SK-N-SH treated with all-trans-retinoic acid at 6 μM for 48 hours (cell line): Measurements from ENCODE around the gene RNF26.

ENCODE experiments used
- ATAC-seq: fragments of 200-7000 bp; cut with Tn5 transposase; 3 replicates; pipeline ENCODE4 v1.9.1; 2020; ENCODE audit warnings: mild to moderate bottlenecking, moderate library complexity
- ARNTL ChIP-seq: fragments of 450-650 bp; formaldehyde crosslinking; IDR thresholded peaks from 2 replicates; pipeline ENCODE4 v1.5.0; 2020; ENCODE audit warnings: low read depth, mild to moderate bottlenecking, moderate library complexity, borderline replicate concordance
- BACH2 ChIP-seq: fragments of 250-450 bp; sonication (Bioruptor Pico); IDR thresholded peaks from 2 replicates; pipeline ENCODE4 v1.9.0; 2021; ENCODE audit warnings: mild to moderate bottlenecking, borderline replicate concordance
- CREB5 ChIP-seq: fragments of 250-450 bp; sonication (Bioruptor Pico); IDR thresholded peaks from 2 replicates; pipeline ENCODE4 v1.5.1; 2020; ENCODE audit warnings: low read depth, mild to moderate bottlenecking, moderate library complexity
- CSDC2 ChIP-seq: fragments of 250-450 bp; sonication (Bioruptor Pico); IDR thresholded peaks from 2 replicates; pipeline ENCODE4 v1.5.0; 2020; ENCODE audit warnings: mild to moderate bottlenecking, moderate library complexity
- CSRNP3 ChIP-seq: fragments of 250-450 bp; sonication (Bioruptor Pico); IDR thresholded peaks from 2 replicates; pipeline ENCODE4 v1.5.1; 2021; ENCODE audit warnings: mild to moderate bottlenecking, moderate library complexity
- ESRRG ChIP-seq: fragments of 250-450 bp; sonication (Bioruptor Pico); IDR thresholded peaks from 2 replicates; pipeline ENCODE4 v1.6.1; 2021; ENCODE audit warnings: mild to moderate bottlenecking
- GLIS3 ChIP-seq: fragments of 250-450 bp; sonication (Bioruptor Pico); IDR thresholded peaks from 2 replicates; pipeline ENCODE4 v1.5.0; 2020; ENCODE audit warnings: mild to moderate bottlenecking, moderate library complexity
- ISL1 ChIP-seq: fragments of 250-450 bp; sonication (Bioruptor Pico); IDR thresholded peaks from 2 replicates; pipeline ENCODE4 v2.1.2; 2022; ENCODE audit warnings: mild to moderate bottlenecking, moderate library complexity
- OSR1 ChIP-seq: fragments of 250-450 bp; sonication (Bioruptor Pico); IDR thresholded peaks from 2 replicates; pipeline ENCODE4 v1.8.0; 2022; ENCODE audit warnings: moderate library complexity, mild to moderate bottlenecking, inconsistent platforms
- PATZ1 ChIP-seq: fragments of 250-450 bp; sonication (Bioruptor Pico); IDR thresholded peaks from 2 replicates; pipeline ENCODE4 v1.8.0; 2020; ENCODE audit warnings: mild to moderate bottlenecking, moderate library complexity, borderline replicate concordance
- POU6F1 ChIP-seq: fragments of 250-450 bp; sonication (Bioruptor Pico); IDR thresholded peaks from 2 replicates; pipeline ENCODE4 v1.8.0; 2021; ENCODE audit warnings: low read depth, mild to moderate bottlenecking, moderate library complexity, borderline replicate concordance
- PPARA ChIP-seq: fragments of 250-450 bp; sonication (Bioruptor Pico); IDR thresholded peaks from 2 replicates; pipeline ENCODE4 v1.5.0; 2020; ENCODE audit warnings: mild to moderate bottlenecking, borderline replicate concordance
- RARB ChIP-seq: fragments of 250-450 bp; sonication (Bioruptor Pico); IDR thresholded peaks from 2 replicates; pipeline ENCODE4 v1.8.0; 2021; ENCODE audit warnings: mild to moderate bottlenecking, moderate library complexity
- SNAI2 ChIP-seq: fragments of 250-450 bp; sonication (Bioruptor Pico); IDR thresholded peaks from 2 replicates; pipeline ENCODE4 v1.5.0; 2020; ENCODE audit warnings: mild to moderate bottlenecking, moderate library complexity
- TCF4 ChIP-seq: fragments of 250-450 bp; sonication (Bioruptor Pico); IDR thresholded peaks from 2 replicates; pipeline ENCODE4 v1.8.0; 2021; ENCODE audit warnings: mild to moderate bottlenecking, moderate library complexity, borderline replicate concordance
- TOX ChIP-seq: fragments of 250-450 bp; sonication (Bioruptor Pico); IDR thresholded peaks from 2 replicates; pipeline ENCODE4 v1.8.0; 2021; ENCODE audit warnings: mild to moderate bottlenecking, moderate library complexity, borderline replicate concordance
- TSHZ2 ChIP-seq: fragments of 250-450 bp; sonication (Bioruptor Pico); IDR thresholded peaks from 2 replicates; pipeline ENCODE4 v1.5.0; 2020; ENCODE audit warnings: mild to moderate bottlenecking, moderate library complexity
- ZC3H10 ChIP-seq: fragments of 250-450 bp; sonication (Bioruptor Pico); IDR thresholded peaks from 2 replicates; pipeline ENCODE4 v1.5.1; 2021; ENCODE audit warnings: mild to moderate bottlenecking, moderate library complexity
- ZFP3 ChIP-seq: fragments of 250-450 bp; sonication (Bioruptor Pico); IDR thresholded peaks from 2 replicates; pipeline ENCODE4 v1.5.0; 2020; ENCODE audit warnings: mild to moderate bottlenecking, moderate library complexity
- ZNF70 ChIP-seq: fragments of 450-650 bp; formaldehyde crosslinking; IDR thresholded peaks from 2 replicates; pipeline ENCODE4 v1.5.0; 2020; ENCODE audit warnings: mild to moderate bottlenecking, moderate library complexity
- ZNF8 ChIP-seq: fragments of 450-650 bp; formaldehyde crosslinking; IDR thresholded peaks from 2 replicates; pipeline ENCODE4 v1.5.0; 2020; ENCODE audit warnings: mild to moderate bottlenecking, moderate library complexity

RNF26 gene

GRCh38 chr11:119347940-119348605, 13.7 kb downstream of the RNF26 start:
- TF ChIP-seq RARB (CRISPR knock-in tag) (no peak), CSRNP3 (no peak), PPARA (no peak), ISL1 (CRISPR knock-in tag) (no peak), TSHZ2 (no peak), ARNTL (no peak), GLIS3 (CRISPR knock-in tag) (no peak), ZC3H10 (CRISPR knock-in tag) (no peak), ESRRG (CRISPR knock-in tag) (no peak), PATZ1 (CRISPR knock-in tag) (no peak)
- no peak for ATAC-seq

GRCh38 chr11:119350302-119350701, 16.0 kb downstream of the RNF26 start:
- ATAC-seq = no peak
- TF ChIP-seq ISL1 (CRISPR knock-in tag) = no peak
- TF ChIP-seq ZNF8 (CRISPR knock-in tag) = no peak
- TF ChIP-seq GLIS3 (CRISPR knock-in tag) = no peak
- no peak for TF ChIP-seq TSHZ2
- TF ChIP-seq ARNTL = no peak
- no peak for TF ChIP-seq ZNF70
- no peak for TF ChIP-seq TCF4 (CRISPR knock-in tag)
- no peak for TF ChIP-seq CSDC2
- TF ChIP-seq RARB (CRISPR knock-in tag) = no peak
- TF ChIP-seq CREB5 = no peak
- no peak for TF ChIP-seq ZFP3 (CRISPR knock-in tag)
- TF ChIP-seq SNAI2 (CRISPR knock-in tag) = no peak
- TF ChIP-seq TOX (CRISPR knock-in tag) = no peak
- no peak for TF ChIP-seq BACH2 (CRISPR knock-in tag)
- no peak for TF ChIP-seq ESRRG (CRISPR knock-in tag)
- TF ChIP-seq POU6F1 = no peak
- TF ChIP-seq OSR1 (CRISPR knock-in tag) = no peak
- TF ChIP-seq, all 23 proteins: peak for 0
